Endodermal cell (in vitro differentiated cells): ENCODE data around the gene DGKG. TPM values are rescaled to one million over a fixed set of nuclear protein-coding genes. Genes with fewer than 3 reads are reported as not detected.
A peak's percentile ranks its signal among the peaks of the same experiment; 100 is the strongest.

Experiments
- DNase-seq: peaks from one replicate; pipeline ENCODE4 v3.0.0-alpha.2; 2017
- H3K27ac ChIP-seq: 2 replicates; pipeline ENCODE4 v1.5.1; 2013; ENCODE audit warnings: mild to moderate bottlenecking, low read depth, low read length, moderate library complexity
- H3K27me3 ChIP-seq: 2 replicates; pipeline ENCODE4 v1.6.1; 2013; ENCODE audit warnings: mild to moderate bottlenecking, low read length, moderate library complexity; ENCODE audit not compliant: insufficient read depth, control insufficient read depth, poor library complexity, severe bottlenecking
- H3K36me3 ChIP-seq: 2 replicates; pipeline ENCODE4 v1.7.0; 2013; ENCODE audit warnings: mild to moderate bottlenecking, low read length, moderate library complexity; ENCODE audit not compliant: control insufficient read depth, insufficient read depth
- H3K4me1 ChIP-seq: one replicate; pipeline ENCODE4 v1.7.0; 2013; ENCODE audit warnings: low read length; ENCODE audit not compliant: control insufficient read depth, insufficient read depth
- H3K4me3 ChIP-seq: 2 replicates; pipeline ENCODE4 v1.5.1; 2013; ENCODE audit warnings: mild to moderate bottlenecking, low read length, moderate library complexity
- H3K9ac ChIP-seq: 2 replicates; pipeline ENCODE4 v1.6.1; 2013; ENCODE audit warnings: mild to moderate bottlenecking, low read length, moderate library complexity; ENCODE audit not compliant: poor library complexity, severe bottlenecking; ENCODE audit errors: extremely low read depth
- H3K9me3 ChIP-seq: 2 replicates; pipeline ENCODE4 v1.6.1; 2013; ENCODE audit warnings: mild to moderate bottlenecking, low read length, moderate library complexity; ENCODE audit not compliant: control insufficient read depth
- H3K27ac Mint-ChIP-seq: 2 replicates; pipeline ENCODE4 v1.8.0; 2020; ENCODE audit warnings: mixed read lengths
- H3K27me3 Mint-ChIP-seq: 2 replicates; pipeline ENCODE4 v1.8.0; 2021; ENCODE audit warnings: mild to moderate bottlenecking, mixed read lengths; ENCODE audit not compliant: insufficient read depth
- H3K36me3 Mint-ChIP-seq: 2 replicates; pipeline ENCODE4 v1.8.0; 2020; ENCODE audit warnings: low read depth, mixed read lengths
- H3K4me1 Mint-ChIP-seq: 2 replicates; pipeline ENCODE4 v1.8.0; 2020; ENCODE audit warnings: mixed read lengths
- H3K4me3 Mint-ChIP-seq: 2 replicates; pipeline ENCODE4 v1.8.0; 2020; ENCODE audit warnings: mild to moderate bottlenecking, moderate library complexity, mixed read lengths
- H3K9me3 Mint-ChIP-seq: 2 replicates; pipeline ENCODE4 v1.8.0; 2020; ENCODE audit warnings: mild to moderate bottlenecking, mixed read lengths
- CTCF ChIP-seq: fragments of 200-600 bp; sonication (generic); conservative IDR thresholded peaks from 2 replicates; pipeline ENCODE4 v1.5.0; 2021; ENCODE audit warnings: antibody characterized with exemption, mild to moderate bottlenecking
- WGBS, 2 experiments: methylation state at CpG; one replicate each; pipeline versions ENCODE4 v1.1.5 to v1.1.7; 2013; ENCODE audit warnings: missing lambda C conversion rate in 2 of 2, mixed read lengths in 1 of 2; ENCODE audit not compliant: insufficient coverage in 1 of 2, insufficient read length in 1 of 2; 5-methylcytosine and 5-hydroxymethylcytosine counted together
- total RNA-seq, 2 donors: library from RNA; stranded (reverse); fragmentation: NEBNext Ultra II Directional in 1 of 2; extraction: Animal tissue kit (Norgen Biotek cat#: 25700) in 1 of 2; gene quantifications; 2 replicates in 1 of 2; 3 replicates in 1 of 2; pipeline ENCODE4 v1.2.1, GENCODE V29; 2021

DGKG gene
- total RNA-seq, 2 donors from 2014 or later = 0.86 to 1.8 TPM

GRCh38 chr3:186257866-186258265 lies 104.2 kb downstream of the DGKG start:
- Histone ChIP-seq H3K27ac (no peak overlapping the region), H3K4me3 (no peak overlapping the region), H3K9me3 (no peaks in the 10 kb centered on the region), H3K9ac (no peak overlapping the region), H3K4me1 (no peaks in the 10 kb centered on the region), H3K27me3 (no peaks in the 10 kb centered on the region), H3K36me3 (no peaks in the 10 kb centered on the region)
- Mint-ChIP-seq H3K27me3 (peaks cover 32% of the 10 kb centered on the region), H3K36me3 (no peaks in the 10 kb centered on the region), H3K4me1 (peaks cover 10% of the 10 kb centered on the region), H3K4me3 (no peak overlapping the region), H3K9me3 (no peaks in the 10 kb centered on the region), H3K27ac (no peak overlapping the region)
- no peak for DNase-seq
- WGBS, 2 experiments = 75 to 78% methylated on average over 5 to 6 of the region's 6 CpGs
- no peak for TF ChIP-seq CTCF

GRCh38 chr3:186255703-186256331 lies 106.2 kb downstream of the DGKG start:
- peaks cover 10% of the 10 kb centered on the region for H3K4me1 Mint-ChIP-seq
- H3K27ac Mint-ChIP-seq = no peak overlapping the region
- Histone ChIP-seq H3K4me3 (no peak overlapping the region), H3K9me3 (no peaks in the 10 kb centered on the region), H3K27ac (no peak overlapping the region), H3K27me3 (no peaks in the 10 kb centered on the region), H3K9ac (no peak overlapping the region), H3K36me3 (no peaks in the 10 kb centered on the region), H3K4me1 (no peaks in the 10 kb centered on the region)
- peak; percentile 80 for TF ChIP-seq CTCF
- 84 to 87% methylated on average over 11 to 19 of the region's 19 CpGs for WGBS, 2 experiments
- H3K27me3 Mint-ChIP-seq = peaks cover 25% of the 10 kb centered on the region
- DNase-seq = peak; percentile 87
- H3K4me3 Mint-ChIP-seq = no peak overlapping the region
- H3K9me3 Mint-ChIP-seq = no peaks in the 10 kb centered on the region
- no peaks in the 10 kb centered on the region for H3K36me3 Mint-ChIP-seq

GRCh38 chr3:186254676-186255650 lies 107.1 kb downstream of the DGKG start:
- no peak overlapping the region for H3K9ac ChIP-seq
- peaks cover 29% of the 10 kb centered on the region for H3K27me3 Mint-ChIP-seq
- no peak for TF ChIP-seq CTCF
- 89 to 93% methylated on average over 13 to 17 of the region's 17 CpGs for whole genome bisulfite sequencing, 2 experiments
- no peak overlapping the region for H3K27ac ChIP-seq
- H3K27me3 ChIP-seq = no peaks in the 10 kb centered on the region
- no peaks in the 10 kb centered on the region for H3K9me3 Mint-ChIP-seq
- H3K4me1 Mint-ChIP-seq = peaks cover 10% of the 10 kb centered on the region
- no peaks in the 10 kb centered on the region for H3K9me3 ChIP-seq
- H3K36me3 ChIP-seq = no peaks in the 10 kb centered on the region
- H3K36me3 Mint-ChIP-seq = no peaks in the 10 kb centered on the region
- no peaks in the 10 kb centered on the region for H3K4me1 ChIP-seq
- H3K27ac Mint-ChIP-seq = no peak overlapping the region
- no peak overlapping the region for H3K4me3 Mint-ChIP-seq
- H3K4me3 ChIP-seq = no peak overlapping the region
- DNase-seq = no peak
